ENCODE measurements around the gene EYA3. TPM values are rescaled to one million over a fixed set of nuclear protein-coding genes. Genes with fewer than 3 reads are reported as not detected.

EYA3 gene
- total and polyA plus RNA-seq, 2 donors from 2014 or later = 10.2 to 32.0 TPM

- DNase-seq (peak in 2 of 5 donors; percentile 10 to 59), FAIRE-seq (no peak)
- H3K4me3 ChIP-seq (ENCODE audit: low read length in 3 of 3) = peak overlapping the region; percentile 11 to 68 (median 59)
- intact Hi-C loops (cut with DNase I) = no loop called here
- peak overlapping the region in 1 of 3 donors; percentile 62 for H3K9ac ChIP-seq (ENCODE audit: low read length in 3 of 3)
- H3K27me3 ChIP-seq (ENCODE audit: control insufficient read depth, insufficient read depth, low read length) = no peaks in the 10 kb centered on the region
- H3K27ac ChIP-seq (ENCODE audit: low read depth in 2 of 2, low read length in 2 of 2) = no peak overlapping the region
- H3K9me3 ChIP-seq (ENCODE audit: control insufficient read depth in 2 of 3, insufficient read depth in 1 of 3, low read length in 3 of 3) = no peaks in the 10 kb centered on the region
- H3K36me3 ChIP-seq (ENCODE audit: control insufficient read depth in 2 of 3, insufficient read depth in 3 of 3, low read length in 3 of 3) = no peaks in the 10 kb centered on the region
- peaks cover 0 to 6% (median 0%) of the 10 kb centered on the region in 3 donors for H3K4me1 ChIP-seq (ENCODE audit: control insufficient read depth in 2 of 3, insufficient read depth in 2 of 3, low read depth in 1 of 3, low read length in 3 of 3)
- no peak for TF ChIP-seq CTCF (IDR thresholded peaks at IDR 0.05; ENCODE audit: borderline replicate concordance, extremely low read depth, insufficient read depth)
Observed at GRCh38 chr1:27935721-27936120, 152.7 kb downstream of the EYA3 start.

DNA sequence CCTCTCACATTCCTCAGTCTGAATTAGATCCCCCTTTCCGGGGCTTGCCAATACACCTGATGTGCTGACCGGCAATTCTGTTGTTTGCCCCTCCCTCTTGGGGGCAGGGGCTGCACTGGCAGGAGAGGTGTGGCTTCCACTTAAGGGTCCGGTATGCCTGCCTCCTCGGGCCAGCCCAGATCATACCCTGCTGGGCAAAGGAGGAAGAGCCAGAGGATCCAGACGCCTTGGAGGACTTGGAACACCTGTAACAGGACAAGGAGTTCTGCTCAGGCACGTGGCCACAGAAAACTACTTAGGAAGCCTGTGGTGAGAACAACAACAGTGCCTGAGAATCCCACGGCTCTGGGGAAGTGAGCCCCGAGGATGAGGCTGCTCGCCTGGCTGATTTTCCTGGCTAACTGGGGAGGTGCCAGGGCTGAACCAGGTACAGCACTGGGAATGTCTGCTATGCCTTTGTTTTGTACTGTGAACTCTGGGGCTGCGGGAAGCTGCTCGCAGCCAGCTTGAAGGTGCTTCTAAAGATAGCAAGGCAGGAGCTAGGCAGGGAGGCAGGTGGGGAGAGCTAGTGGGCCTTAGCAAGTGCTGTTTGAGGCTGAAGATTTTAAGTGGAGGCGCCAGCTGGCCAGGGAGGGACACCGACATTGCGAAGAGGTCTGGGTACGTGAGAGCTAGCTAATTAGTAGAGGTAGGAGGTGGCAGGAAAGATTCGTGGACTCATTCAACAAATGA, 153.4 kb downstream of the EYA3 start, which contains the start of gene SMPDL3B:
Gene SMPDL3B, plus strand, starts transcription at position 183 of the 732 bp plus-strand sequence. Its CDS starts 184 bp downstream, at position 367.
- Histone ChIP-seq H3K27me3 (ENCODE audit: control insufficient read depth, insufficient read depth, low read length) (no peaks in the 10 kb centered on the region), H3K9me3 (ENCODE audit: control insufficient read depth in 2 of 3, insufficient read depth in 1 of 3, low read length in 3 of 3) (no peaks in the 10 kb centered on the region), H3K36me3 (ENCODE audit: control insufficient read depth in 2 of 3, insufficient read depth in 3 of 3, low read length in 3 of 3) (no peaks in the 10 kb centered on the region), H3K27ac (ENCODE audit: low read depth in 2 of 2, low read length in 2 of 2) (peak within 1 kb of the TSS in 1 of 2 donors; percentile 23), H3K4me3 (ENCODE audit: low read length in 3 of 3) (peak within 1 kb of the TSS; percentile 50 to 68 (median 59)), H3K9ac (ENCODE audit: low read length in 3 of 3) (peak within 1 kb of the TSS; percentile 13 to 62 (median 34)), H3K4me1 (ENCODE audit: control insufficient read depth in 2 of 3, insufficient read depth in 2 of 3, low read depth in 1 of 3, low read length in 3 of 3) (peaks cover 0 to 6% (median 0%) of the 10 kb centered on the region in 3 donors)
- intact Hi-C loops (cut with DNase I) = no loop called here
- TF ChIP-seq CTCF (IDR thresholded peaks at IDR 0.05; ENCODE audit: borderline replicate concordance, extremely low read depth, insufficient read depth) = peak; percentile 3
- FAIRE-seq (no peak), DNase-seq (peak; percentile 75 to 88 (median 82))

DNA sequence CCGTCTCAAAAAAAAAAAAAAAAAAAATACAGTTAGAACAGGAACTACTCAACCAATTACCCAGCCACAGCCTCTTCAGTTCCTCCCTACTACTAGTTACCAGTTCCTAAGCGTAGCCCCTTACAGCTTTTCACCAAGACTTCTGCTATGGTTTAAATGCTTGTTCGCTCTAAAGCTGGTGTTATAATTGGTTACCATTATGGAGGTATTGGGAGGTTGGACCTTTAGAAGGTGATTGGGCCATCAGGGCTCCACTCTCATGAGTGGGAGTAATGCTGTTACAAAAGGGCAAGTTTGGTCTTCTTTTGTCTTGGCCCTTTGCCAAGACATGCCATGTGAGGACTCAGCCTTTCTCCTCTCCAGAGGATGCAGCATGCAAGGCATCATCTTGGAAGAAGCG, 156.7 kb downstream of the EYA3 start:
- peaks cover 0 to 6% (median 0%) of the 10 kb centered on the region in 3 donors for H3K4me1 ChIP-seq (ENCODE audit: control insufficient read depth in 2 of 3, insufficient read depth in 2 of 3, low read depth in 1 of 3, low read length in 3 of 3)
- intact Hi-C loops (cut with DNase I) = no loop called here
- H3K9ac ChIP-seq (ENCODE audit: low read length in 3 of 3) = no peak overlapping the region
- no peak for TF ChIP-seq CTCF (IDR thresholded peaks at IDR 0.05; ENCODE audit: borderline replicate concordance, extremely low read depth, insufficient read depth)
- H3K27ac ChIP-seq (ENCODE audit: low read depth in 2 of 2, low read length in 2 of 2) = no peak overlapping the region
- no peak overlapping the region for H3K4me3 ChIP-seq (ENCODE audit: low read length in 3 of 3)
- H3K9me3 ChIP-seq (ENCODE audit: control insufficient read depth in 2 of 3, insufficient read depth in 1 of 3, low read length in 3 of 3) = no peaks in the 10 kb centered on the region
- FAIRE-seq (no peak), DNase-seq (no peak)
- no peaks in the 10 kb centered on the region for H3K36me3 ChIP-seq (ENCODE audit: control insufficient read depth in 2 of 3, insufficient read depth in 3 of 3, low read length in 3 of 3)
- H3K27me3 ChIP-seq (ENCODE audit: control insufficient read depth, insufficient read depth, low read length) = no peaks in the 10 kb centered on the region

Data from kidney (tissue), 14 donors.